ENCODE results near the gene PIP5K1B.

- TF ChIP-seq REST (IDR thresholded peaks at IDR 0.05; ENCODE audit: low read depth) (no peak), TAF1 (IDR thresholded peaks at IDR 0.05; ENCODE audit: low read depth) (no peak), YY1 (IDR thresholded peaks at IDR 0.05; ENCODE audit: low read depth) (no peak), FOXM1 (IDR thresholded peaks at IDR 0.05; ENCODE audit: borderline replicate concordance, low read depth) (no peak), MAX (IDR thresholded peaks at IDR 0.05) (no peak), TEAD4 (IDR thresholded peaks at IDR 0.05) (no peak), TCF12 (IDR thresholded peaks at IDR 0.05; ENCODE audit: low read depth) (no peak), RAD21 (IDR thresholded peaks at IDR 0.05; ENCODE audit: low read depth) (no peak), EGR1 (IDR thresholded peaks at IDR 0.05) (no peak), EP300 (IDR thresholded peaks at IDR 0.05; ENCODE audit: borderline replicate concordance) (no peak)
These were observed 313.7 kb downstream of the PIP5K1B start for GRCh38 chr9:69018737-69019136.
